Aorta (tissue), 5 donors: ENCODE measurements around the gene FIBP. TPM values are rescaled to one million over a fixed set of nuclear protein-coding genes. Genes with fewer than 3 reads are reported as not detected.
A peak's percentile ranks its signal among the peaks of the same experiment; 100 is the strongest.

Source experiments
- ATAC-seq: fragments of 200-7000 bp; cut with Tn5 transposase; one replicate; pipeline ENCODE4 v1.9.1; 2022; ENCODE audit warnings: moderate library complexity; ENCODE audit not compliant: low FRiP score
- DNase-seq, 2 donors: peaks; one replicate each; pipeline ENCODE4 v3.0.0-alpha.2; 2020
- H3K27ac ChIP-seq, 2 donors: one replicate each; pipeline ENCODE4 v1.5.1; 2013; ENCODE audit warnings: low read length in 2 of 2, mild to moderate bottlenecking in 2 of 2, moderate library complexity in 2 of 2, control low read depth in 1 of 2, inconsistent platforms in 1 of 2, low read depth in 1 of 2
- H3K27me3 ChIP-seq, 2 donors: one replicate each; pipeline ENCODE4 v1.6.1; 2013; ENCODE audit warnings: control low read depth in 1 of 2, low read length in 1 of 2, mild to moderate bottlenecking in 1 of 2, moderate library complexity in 1 of 2; ENCODE audit not compliant: insufficient read depth in 2 of 2, control insufficient read depth in 1 of 2
- H3K36me3 ChIP-seq, 2 donors: one replicate each; pipeline ENCODE4 v1.6.1; 2013; ENCODE audit warnings: control low read depth in 1 of 2, low read length in 1 of 2, mild to moderate bottlenecking in 1 of 2; ENCODE audit not compliant: insufficient read depth in 2 of 2, control insufficient read depth in 1 of 2
- H3K4me1 ChIP-seq, 2 donors: one replicate each; pipeline ENCODE4 v1.6.1; 2013; ENCODE audit warnings: low read length in 2 of 2, control low read depth in 1 of 2, mild to moderate bottlenecking in 1 of 2, moderate library complexity in 1 of 2; ENCODE audit not compliant: insufficient read depth in 2 of 2, control insufficient read depth in 1 of 2
- H3K4me3 ChIP-seq, 2 donors: one replicate each; pipeline ENCODE4 v1.5.1; 2013; ENCODE audit warnings: low read length in 2 of 2, control low read depth in 1 of 2, mild to moderate bottlenecking in 1 of 2
- H3K9me3 ChIP-seq: one replicate; pipeline ENCODE4 v1.6.1; 2013; ENCODE audit warnings: mild to moderate bottlenecking, low read length; ENCODE audit not compliant: control insufficient read depth
- WGBS, 2 donors: extraction: QIAGEN DNeasy Blood & Tissue Kit; methylation state at CpG; one replicate each; pipeline ENCODE4 v1.1.7; 2013; 5-methylcytosine and 5-hydroxymethylcytosine counted together
- intact Hi-C, 2 donors: fragments of 100-400 bp; cut with DNase I; formaldehyde crosslinking; loops; one replicate each; pipeline versions ENCODE4 v1.14.2 to v1.15.0; 2022
- polyA plus RNA-seq, 2 donors: library from polyadenylated mRNA; stranded (reverse); fragments of 200-250 nt; gene quantifications; one replicate each; pipeline ENCODE4 v1.2.3, GENCODE V29; 2013
- total RNA-seq, 2 donors: library from RNA; stranded (reverse); fragmentation: NEBNext Ultra II Directional; extraction: Animal tissue kit (Norgen Biotek cat#: 25700); gene quantifications; one replicate each; pipeline ENCODE4 v1.2.1, GENCODE V29; 2021
- donor health status: healthy with polysubstance abuse.
- donor health status: Bipolar disorder and iron deficiency.
- donor health status: DM: no; HTN: no; CAD: no.
- donor health status: DM: no; HTN: no; CAD: no.
- donor health status: DM: yes; HTN: yes; CAD: no.

Gene FIBP
- total and polyA plus RNA-seq, 4 donors = 40.2 to 73.1 (median 52.5) TPM

- ATAC-seq = no peak
- H3K4me1 ChIP-seq = peaks cover 0 to 1% of the 10 kb centered on the region in 2 donors
- WGBS, 2 donors = 88 to 89% methylated on average over 30 of the region's 30 CpGs
- no peak overlapping the region for H3K27ac ChIP-seq
- H3K4me3 ChIP-seq = no peak overlapping the region
- no peaks in the 10 kb centered on the region for H3K27me3 ChIP-seq
- DNase-seq = peak; percentile 49 to 73
- H3K36me3 ChIP-seq = peaks cover 0 to 3% of the 10 kb centered on the region in 2 donors
- intact Hi-C loops = loop anchor here in 1 of 2 donors (10.0 kb wide), 1 partner anchor 142 kb away; the partner anchor contains the start of gene CATSPER1
- H3K9me3 ChIP-seq = no peaks in the 10 kb centered on the region
Measured at GRCh38 chr11:65882120-65883057, 5.9 kb downstream of the FIBP start.

- Histone ChIP-seq H3K9me3 (no peaks in the 10 kb centered on the region), H3K27ac (no peak overlapping the region), H3K4me3 (no peak overlapping the region), H3K36me3 (peaks cover 0 to 3% of the 10 kb centered on the region in 2 donors), H3K27me3 (no peaks in the 10 kb centered on the region), H3K4me1 (no peaks in the 10 kb centered on the region)
- intact Hi-C loops = loop anchor here in 1 of 2 donors (10.0 kb wide), 1 partner anchor 144 kb away; the partner anchor contains the start of gene CATSPER1
- DNase-seq (peak; percentile 30 to 56), ATAC-seq (no peak)
- 66 to 68% methylated on average over 7 of the region's 7 CpGs for WGBS, 2 donors
Measured at GRCh38 chr11:65880844-65881421, 7.3 kb downstream of the FIBP start.

- WGBS, 2 donors = 73 to 76% methylated on average over 7 of the region's 7 CpGs
Measured at GRCh38 chr11:65880027-65880426, 8.2 kb downstream of the FIBP start.

GRCh38 chr11:65879617-65880016 is 8.7 kb downstream of the FIBP start, which contains the start of gene CTSW:
Gene CTSW, plus strand, starts transcription at chr11:65879837. Its CDS starts 18 bp downstream, at chr11:65879855.
- no peak within 1 kb of the TSS for H3K27ac ChIP-seq
- H3K4me1 ChIP-seq = no peaks in the 10 kb centered on the region
- intact Hi-C loops = loop anchor here in 1 of 2 donors (10.0 kb wide), 1 partner anchor 145 kb away; the partner anchor contains the start of gene CATSPER1
- H3K9me3 ChIP-seq = no peaks in the 10 kb centered on the region
- no peak for ATAC-seq
- no peak within 1 kb of the TSS for H3K4me3 ChIP-seq
- H3K36me3 ChIP-seq = peaks cover 0 to 3% of the 10 kb centered on the region in 2 donors
- no peak for DNase-seq
- 56 to 59% methylated on average over 7 of the region's 7 CpGs for WGBS, 2 donors
- H3K27me3 ChIP-seq = no peaks in the 10 kb centered on the region

More at GRCh38 chr11:65880027-65880426, 8.2 kb downstream of the FIBP start:
- ATAC-seq = no peak
- intact Hi-C loops = loop anchor here in 1 of 2 donors (10.0 kb wide), 1 partner anchor 145 kb away; the partner anchor contains the start of gene CATSPER1
- no peak for DNase-seq
- Histone ChIP-seq H3K9me3 (no peaks in the 10 kb centered on the region), H3K4me1 (no peaks in the 10 kb centered on the region), H3K36me3 (peaks cover 0 to 3% of the 10 kb centered on the region in 2 donors), H3K27me3 (no peaks in the 10 kb centered on the region), H3K27ac (no peak overlapping the region), H3K4me3 (no peak overlapping the region)

- 8% methylated on average over 53 to 54 of the region's 54 CpGs for WGBS, 2 donors
- ATAC-seq = peak; percentile 95
- no peaks in the 10 kb centered on the region for H3K9me3 ChIP-seq
- no peaks in the 10 kb centered on the region for H3K36me3 ChIP-seq
- H3K4me3 ChIP-seq = peak overlapping the region; percentile 70 to 78
- peak; percentile 97 to 99 for DNase-seq
- peak overlapping the region in 1 of 2 donors; percentile 87 for H3K27ac ChIP-seq
- intact Hi-C loops = no loop called here
- H3K27me3 ChIP-seq = no peaks in the 10 kb centered on the region
- H3K4me1 ChIP-seq = no peaks in the 10 kb centered on the region
Measured at GRCh38 chr11:65873318-65874156, 14.7 kb downstream of the FIBP start.

GRCh38 chr11:65872586-65873317 is 15.5 kb downstream of the FIBP start, which contains the start of gene EFEMP2:
Gene EFEMP2, minus strand, starts transcription at chr11:65872800. Its CDS starts 446 bp downstream, at chr11:65872354.
- Histone ChIP-seq H3K4me1 (no peaks in the 10 kb centered on the region), H3K36me3 (no peaks in the 10 kb centered on the region)
- DNase-seq = peak; percentile 73 to 88

GRCh38 chr11:65871811-65872548 is 16.3 kb downstream of the FIBP start:
- no peaks in the 10 kb centered on the region for H3K27me3 ChIP-seq
- DNase-seq (peak in 1 of 2 donors; percentile 51), ATAC-seq (peak; percentile 1)
- peak overlapping the region; percentile 6 to 90 for H3K27ac ChIP-seq
- H3K9me3 ChIP-seq = no peaks in the 10 kb centered on the region
- 4 to 6% methylated on average over 26 of the region's 26 CpGs for WGBS, 2 donors
- H3K36me3 ChIP-seq = no peaks in the 10 kb centered on the region
- no peaks in the 10 kb centered on the region for H3K4me1 ChIP-seq
- H3K4me3 ChIP-seq = peak overlapping the region; percentile 70 to 78
- intact Hi-C loops = no loop called here

More at GRCh38 chr11:65872586-65873317, 15.5 kb downstream of the FIBP start, which contains the start of gene EFEMP2:
- Histone ChIP-seq H3K27me3 (no peaks in the 10 kb centered on the region), H3K27ac (peak within 1 kb of the TSS; percentile 6 to 90), H3K4me3 (peak within 1 kb of the TSS; percentile 70 to 78), H3K9me3 (no peaks in the 10 kb centered on the region)
- intact Hi-C loops = no loop called here
- ATAC-seq = peak; percentile 55
- 1 to 5% methylated on average over 31 to 69 of the region's 69 CpGs for WGBS, 2 donors
